AG09319 (cell line): ENCODE data around the gene CST9L.

Experiments
- DNase-seq: peaks from one replicate; pipeline ENCODE4 v3.0.0-alpha.2; 2010; ENCODE audit warnings: low read depth; ENCODE audit errors: extremely low read depth
- TF ChIP-seq, protein P1 (sequence below): IDR thresholded peaks from 2 replicates; pipeline ENCODE4 v1.5.1; 2011; ENCODE audit warnings: low read depth, mild to moderate bottlenecking, inconsistent platforms, low read length, moderate library complexity

The CST9L gene

DNA sequence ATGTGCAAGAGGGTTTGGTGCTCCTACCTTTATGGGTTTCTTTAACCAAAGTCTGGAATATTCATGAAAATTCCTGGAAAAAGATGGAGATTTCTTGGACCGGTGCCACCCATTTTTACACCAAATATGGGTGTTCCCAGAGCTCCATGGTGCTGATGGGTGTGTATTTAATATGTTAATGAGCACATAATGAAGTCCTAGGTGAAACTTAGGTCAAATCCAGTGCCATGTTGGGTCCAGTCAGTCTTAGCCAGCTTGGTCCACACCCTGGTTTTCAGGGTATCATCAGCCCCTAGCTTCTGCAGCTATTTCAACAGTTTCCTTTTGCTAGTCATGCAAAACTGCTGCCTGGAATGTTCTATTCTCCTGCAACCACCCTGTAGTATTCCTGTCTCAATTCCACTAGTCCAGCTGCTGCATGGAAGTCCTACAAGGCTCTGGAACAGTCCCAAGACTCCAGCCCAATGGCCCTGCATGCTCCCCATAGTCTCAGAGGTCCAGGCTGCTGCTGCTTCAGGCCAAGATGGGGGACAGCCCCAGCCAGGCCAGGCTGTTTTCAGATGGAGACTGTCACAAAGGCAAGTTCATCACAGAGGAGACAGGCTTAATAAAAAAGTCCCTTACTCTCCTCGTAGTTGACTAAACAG lies 31.8 kb downstream of the CST9L start:
- no peak for DNase-seq
- TF ChIP-seq, protein P1, sequence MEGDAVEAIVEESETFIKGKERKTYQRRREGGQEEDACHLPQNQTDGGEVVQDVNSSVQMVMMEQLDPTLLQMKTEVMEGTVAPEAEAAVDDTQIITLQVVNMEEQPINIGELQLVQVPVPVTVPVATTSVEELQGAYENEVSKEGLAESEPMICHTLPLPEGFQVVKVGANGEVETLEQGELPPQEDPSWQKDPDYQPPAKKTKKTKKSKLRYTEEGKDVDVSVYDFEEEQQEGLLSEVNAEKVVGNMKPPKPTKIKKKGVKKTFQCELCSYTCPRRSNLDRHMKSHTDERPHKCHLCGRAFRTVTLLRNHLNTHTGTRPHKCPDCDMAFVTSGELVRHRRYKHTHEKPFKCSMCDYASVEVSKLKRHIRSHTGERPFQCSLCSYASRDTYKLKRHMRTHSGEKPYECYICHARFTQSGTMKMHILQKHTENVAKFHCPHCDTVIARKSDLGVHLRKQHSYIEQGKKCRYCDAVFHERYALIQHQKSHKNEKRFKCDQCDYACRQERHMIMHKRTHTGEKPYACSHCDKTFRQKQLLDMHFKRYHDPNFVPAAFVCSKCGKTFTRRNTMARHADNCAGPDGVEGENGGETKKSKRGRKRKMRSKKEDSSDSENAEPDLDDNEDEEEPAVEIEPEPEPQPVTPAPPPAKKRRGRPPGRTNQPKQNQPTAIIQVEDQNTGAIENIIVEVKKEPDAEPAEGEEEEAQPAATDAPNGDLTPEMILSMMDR, result no peak

DNA sequence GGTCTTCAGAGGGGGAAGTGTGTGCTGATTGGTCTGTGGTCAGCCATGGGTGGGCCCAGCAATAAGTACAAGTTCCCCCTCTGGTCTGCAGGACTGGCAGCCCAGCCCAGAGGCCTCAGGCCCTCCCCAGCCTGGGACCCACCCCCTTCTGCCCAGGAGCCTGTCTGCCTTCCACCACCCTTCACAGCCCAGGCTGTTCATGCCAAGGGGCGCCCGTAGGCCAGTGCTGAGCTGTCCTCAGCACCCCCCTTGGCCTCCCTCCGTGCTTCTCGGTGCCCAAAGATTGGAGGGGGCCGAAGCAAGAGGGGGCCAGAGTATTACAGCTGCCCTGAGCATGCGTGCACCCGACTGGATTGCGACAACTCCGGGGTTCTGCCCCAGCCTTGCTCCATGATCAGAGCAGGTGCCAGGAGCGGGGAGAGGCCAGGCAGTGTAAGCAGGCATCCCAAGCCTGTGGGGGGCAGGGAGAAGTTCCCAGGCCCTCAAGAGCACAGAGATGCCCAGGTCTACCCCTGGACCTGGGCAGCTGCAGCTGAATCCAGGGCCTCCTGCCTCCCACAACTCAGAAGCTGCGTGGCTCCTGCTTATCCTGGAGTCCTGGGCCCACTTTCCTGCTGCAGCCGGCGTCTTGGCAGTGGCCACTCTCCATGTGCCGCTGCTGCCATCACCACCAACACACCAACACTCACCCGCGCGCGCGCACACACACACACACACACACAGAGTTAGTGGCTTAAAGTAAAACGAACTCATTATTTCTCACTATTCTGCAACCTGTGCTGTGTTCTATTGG lies 33.3 kb downstream of the CST9L start:
- TF ChIP-seq, protein P1, result no peak
- no peak for DNase-seq

DNA sequence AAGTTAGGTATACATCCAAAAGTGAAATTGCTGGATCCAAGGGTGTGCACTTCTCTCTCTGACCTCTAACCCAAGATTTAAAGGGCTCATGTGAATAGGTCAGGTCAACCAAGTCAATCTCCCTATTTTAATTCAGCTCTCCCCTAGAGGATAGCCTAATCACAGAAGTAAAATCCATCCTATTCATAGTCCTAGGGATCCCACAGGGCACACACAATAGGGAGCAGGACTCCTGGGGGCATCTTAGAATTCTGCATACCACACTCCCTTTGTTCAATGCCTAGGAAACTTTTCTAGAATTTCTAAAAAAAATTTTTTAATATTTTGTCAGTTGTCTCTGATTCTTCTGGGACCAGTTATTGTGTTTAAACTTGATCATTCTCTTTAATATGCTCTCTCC lies 35.1 kb downstream of the CST9L start:
- TF ChIP-seq, protein P1, result no peak
- DNase-seq, result no peak

DNA sequence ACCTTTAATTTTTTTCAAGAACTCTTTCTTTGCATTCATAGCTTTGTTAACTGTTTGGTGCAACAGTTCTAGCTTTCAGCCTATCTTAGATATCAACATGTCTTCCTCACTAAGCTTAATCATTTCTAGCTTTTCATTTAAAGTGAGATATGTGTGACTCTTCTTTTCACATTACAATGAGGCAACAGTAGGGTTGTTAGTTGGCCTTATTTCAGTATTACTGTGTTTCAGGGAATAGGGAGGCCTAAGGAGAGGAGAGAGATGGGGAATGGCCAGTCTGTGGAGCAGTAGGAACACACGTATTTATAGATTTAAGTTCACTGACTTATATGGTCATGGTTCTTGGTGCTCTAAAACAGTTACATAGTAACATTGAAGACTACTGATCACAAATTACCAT lies 35.8 kb downstream of the CST9L start:
- TF ChIP-seq, protein P1, result no peak
- DNase-seq, result no peak

DNA sequence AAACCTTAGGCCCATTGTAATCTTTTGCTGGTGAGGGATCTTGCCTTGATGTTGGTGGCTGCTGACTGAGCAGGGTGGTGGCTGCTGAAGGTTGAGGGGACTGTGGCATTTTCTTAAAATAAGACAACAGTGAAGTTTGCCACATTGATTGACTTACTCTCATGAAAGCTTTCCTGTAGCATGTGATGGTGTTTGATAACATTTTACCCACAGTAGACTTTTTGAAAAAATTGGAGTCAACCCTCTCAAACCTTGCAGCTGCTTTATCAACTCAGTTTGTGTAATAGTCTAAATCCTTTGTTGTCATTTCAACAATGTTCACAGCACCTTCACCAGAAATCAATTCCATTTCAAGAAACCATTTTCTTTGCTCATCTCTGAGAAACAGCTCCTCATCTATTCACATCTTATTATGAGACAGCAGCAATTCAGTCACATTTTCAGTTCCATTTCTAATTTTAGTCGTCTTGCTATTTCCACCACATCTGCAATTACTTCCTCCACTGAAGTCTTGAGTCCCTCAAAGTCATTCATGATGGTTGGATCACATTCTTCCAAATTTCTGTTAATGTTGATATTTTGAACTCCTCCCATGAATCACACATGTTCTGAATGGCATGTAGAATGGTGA lies 37.2 kb downstream of the CST9L start:
- TF ChIP-seq, protein P1, result no peak
- no peak for DNase-seq

DNA sequence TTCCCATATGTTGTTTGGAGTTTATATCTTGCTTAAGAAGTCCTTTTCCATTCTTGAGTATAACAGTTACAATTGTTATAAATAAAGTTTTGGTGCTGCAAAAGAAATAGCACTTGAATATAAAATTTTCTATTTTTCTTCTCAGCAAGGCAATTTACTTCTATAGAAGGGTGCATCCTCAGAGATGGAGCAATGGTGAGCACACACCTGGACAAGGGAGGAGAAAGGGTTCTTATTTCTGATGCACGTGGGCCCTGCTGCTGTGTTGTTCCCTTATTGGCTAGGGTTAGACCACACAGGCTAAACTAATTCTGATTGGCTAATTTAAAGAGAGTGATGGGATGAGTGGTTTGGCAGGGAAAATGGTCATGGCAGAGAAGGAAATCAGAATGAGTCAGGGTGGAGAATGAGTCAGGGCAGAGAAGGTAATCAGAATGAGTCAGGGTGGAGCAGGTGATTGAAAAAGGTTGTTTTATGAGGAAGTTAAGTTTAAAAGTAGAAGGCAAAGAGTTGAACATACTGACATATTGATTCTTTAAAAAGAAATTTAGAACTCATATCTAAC lies 39.3 kb downstream of the CST9L start:
- TF ChIP-seq, protein P1, result no peak
- DNase-seq, result no peak

DNA sequence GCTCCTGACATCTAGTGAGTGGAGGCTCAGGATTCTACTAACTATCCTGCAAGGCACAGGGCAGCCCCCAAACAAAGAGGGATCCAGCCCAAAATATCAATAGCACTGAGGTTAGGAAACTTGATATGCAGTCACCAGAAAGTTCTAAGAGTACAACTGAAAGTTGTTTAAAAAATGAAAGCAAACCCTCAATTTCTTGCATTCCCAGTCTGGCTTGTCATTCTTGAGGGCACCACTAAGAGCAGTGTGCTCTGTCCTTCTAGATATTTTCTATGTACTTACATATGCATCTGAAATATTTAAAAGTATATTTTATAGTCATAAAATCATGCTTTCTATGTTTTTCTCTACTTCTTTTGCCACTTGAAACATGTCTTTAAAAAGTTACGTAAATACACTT lies 41.4 kb downstream of the CST9L start:
- no peak for DNase-seq
- TF ChIP-seq, protein P1, result no peak
